Measurements from ENCODE around the gene UCKL1.

Gene UCKL1

DNA sequence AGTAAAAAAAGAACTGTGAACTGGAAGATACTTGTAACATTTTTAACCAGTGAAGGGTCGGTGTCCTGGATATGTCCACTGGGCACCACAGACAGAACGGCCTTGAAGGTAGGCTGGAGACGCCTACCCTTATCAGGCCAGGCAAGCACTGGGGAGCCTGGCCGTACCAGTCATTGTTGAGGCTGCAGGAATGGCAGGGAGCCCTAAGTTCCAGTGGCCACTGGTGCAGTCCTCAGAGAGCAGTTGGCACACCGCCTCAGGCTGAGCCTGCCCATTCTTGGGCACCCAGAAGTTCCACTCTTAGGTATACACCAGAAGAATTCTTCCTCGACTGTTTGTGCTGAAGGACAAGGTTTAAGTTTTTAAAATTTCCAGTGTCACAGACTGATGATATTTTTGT, 40.7 kb downstream of the UCKL1 start:
- Histone ChIP-seq H3K27ac (no peak overlapping the region), H3K27me3 (no peaks in the 10 kb centered on the region), H3K4me3 (no peak overlapping the region), H3K4me1 (peaks cover 0 to 9% (median 1%) of the 10 kb centered on the region in 4 donors), H3K36me3 (peaks cover 0 to 24% (median 10%) of the 10 kb centered on the region in 3 donors), H3K9me3 (no peaks in the 10 kb centered on the region)
- intact Hi-C loops (cut with DNase I; ENCODE audit: low total_unique reads): no loop called here
- DNase-seq: no peak
- TF ChIP-seq CTCF (IDR thresholded peaks at IDR 0.05): no peak

DNA sequence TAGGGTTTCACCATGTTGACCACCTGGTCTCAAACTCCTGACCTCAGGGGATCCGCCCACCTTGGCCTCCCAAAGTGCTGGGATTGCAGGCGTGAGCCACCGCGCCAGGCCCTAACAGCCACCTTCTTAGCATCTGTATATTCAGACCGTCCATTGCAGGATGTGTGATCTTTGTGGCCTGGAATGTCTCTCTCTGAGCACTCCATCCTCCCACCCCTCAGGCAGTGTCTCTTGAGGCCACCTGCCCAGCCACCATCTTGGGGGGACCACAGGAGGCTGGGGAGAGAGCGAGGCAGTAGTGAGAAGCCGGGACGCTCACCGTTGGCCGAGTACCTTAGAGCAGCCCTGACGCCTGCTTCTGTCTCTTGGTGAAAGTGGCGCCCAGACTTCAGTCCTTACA, 42.4 kb downstream of the UCKL1 start:
- Histone ChIP-seq H3K4me3 (no peak overlapping the region), H3K27me3 (no peaks in the 10 kb centered on the region), H3K9me3 (no peaks in the 10 kb centered on the region), H3K4me1 (peaks cover 0 to 9% (median 1%) of the 10 kb centered on the region in 4 donors), H3K27ac (no peak overlapping the region), H3K36me3 (peaks cover 0 to 12% (median 10%) of the 10 kb centered on the region in 3 donors)
- intact Hi-C loops (cut with DNase I; ENCODE audit: low total_unique reads): no loop called here
- DNase-seq: no peak
- no peak for TF ChIP-seq CTCF (IDR thresholded peaks at IDR 0.05)

- Histone ChIP-seq H3K27me3 (no peaks in the 10 kb centered on the region), H3K27ac (no peak overlapping the region), H3K9me3 (no peaks in the 10 kb centered on the region), H3K4me1 (peaks cover 0 to 9% (median 1%) of the 10 kb centered on the region in 4 donors), H3K36me3 (no peaks in the 10 kb centered on the region), H3K4me3 (no peak overlapping the region)
- intact Hi-C loops (cut with DNase I; ENCODE audit: low total_unique reads): no loop called here
- DNase-seq: no peak
- TF ChIP-seq CTCF (IDR thresholded peaks at IDR 0.05): no peak
Observed at GRCh38 chr20:63911176-63911575, 45.0 kb downstream of the UCKL1 start.

GRCh38 chr20:63908008-63908682, 48.1 kb downstream of the UCKL1 start:
- Histone ChIP-seq H3K27me3 (no peaks in the 10 kb centered on the region), H3K27ac (no peak overlapping the region), H3K4me3 (no peak overlapping the region), H3K9me3 (no peaks in the 10 kb centered on the region), H3K36me3 (no peaks in the 10 kb centered on the region), H3K4me1 (peaks cover 0 to 9% (median 1%) of the 10 kb centered on the region in 4 donors)
- no peak for TF ChIP-seq CTCF (IDR thresholded peaks at IDR 0.05)
- DNase-seq: no peak
- intact Hi-C loops (cut with DNase I; ENCODE audit: low total_unique reads): no loop called here

DNA sequence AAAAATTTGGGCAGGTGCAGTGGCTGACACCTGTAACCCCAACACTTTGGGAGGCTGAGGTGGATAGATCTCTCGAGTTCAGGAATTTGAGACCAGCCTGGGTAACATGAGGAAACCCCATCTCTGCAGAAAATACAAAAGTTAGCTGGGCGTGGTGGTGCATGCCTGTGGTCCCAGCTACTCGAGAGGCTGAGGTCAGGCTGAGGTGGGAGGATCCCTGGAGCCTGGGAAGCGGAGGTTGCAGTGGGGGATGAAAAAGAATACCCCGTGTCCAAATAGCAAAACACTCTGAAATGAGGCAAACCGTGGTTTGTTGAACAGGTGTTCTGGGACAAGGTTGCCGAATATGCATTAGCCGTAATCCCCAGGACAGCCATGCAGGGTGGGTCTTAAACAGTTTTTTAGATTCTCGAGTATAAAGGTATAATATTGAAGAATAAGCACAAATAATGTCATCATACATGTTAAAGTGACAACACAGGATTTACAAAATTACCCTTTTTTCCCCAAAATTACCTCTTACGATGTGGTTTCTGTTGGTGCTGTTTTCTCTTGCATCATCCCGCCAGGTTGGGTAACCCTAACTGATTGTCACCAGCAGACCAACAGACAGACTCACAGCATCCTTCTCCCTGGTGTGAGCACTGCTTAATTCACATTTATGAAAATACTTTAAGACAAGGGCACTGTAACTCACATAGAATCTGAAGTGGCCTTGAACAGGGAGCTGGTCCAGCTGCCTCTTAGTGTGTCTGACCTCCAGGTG, 52.2 kb downstream of the UCKL1 start:
- H3K4me3 ChIP-seq: no peak overlapping the region
- H3K27ac ChIP-seq: no peak overlapping the region
- no peak for TF ChIP-seq CTCF (IDR thresholded peaks at IDR 0.05)
- peaks cover 0 to 3% (median 0%) of the 10 kb centered on the region in 4 donors for H3K4me1 ChIP-seq
- no peaks in the 10 kb centered on the region for H3K36me3 ChIP-seq
- intact Hi-C loops (cut with DNase I; ENCODE audit: low total_unique reads): no loop called here
- H3K27me3 ChIP-seq: no peaks in the 10 kb centered on the region
- DNase-seq: no peak
- H3K9me3 ChIP-seq: no peaks in the 10 kb centered on the region
